HG03565 (cell line): Measurements from ENCODE around the gene POLRMT.
"Not testable (repeated sequence)": the region's sequence is repeated elsewhere in the genome, so short reads cannot be mapped to it uniquely, and the experiment has no call there.

Source experiments
- ATAC-seq: cut with Tn5 transposase; IDR thresholded peaks from one replicate; pipeline ENCODE4 v1.9.1; 2021; ENCODE audit warnings: mild to moderate bottlenecking, moderate library complexity; ENCODE audit not compliant: unreplicated experiment

The POLRMT gene

DNA sequence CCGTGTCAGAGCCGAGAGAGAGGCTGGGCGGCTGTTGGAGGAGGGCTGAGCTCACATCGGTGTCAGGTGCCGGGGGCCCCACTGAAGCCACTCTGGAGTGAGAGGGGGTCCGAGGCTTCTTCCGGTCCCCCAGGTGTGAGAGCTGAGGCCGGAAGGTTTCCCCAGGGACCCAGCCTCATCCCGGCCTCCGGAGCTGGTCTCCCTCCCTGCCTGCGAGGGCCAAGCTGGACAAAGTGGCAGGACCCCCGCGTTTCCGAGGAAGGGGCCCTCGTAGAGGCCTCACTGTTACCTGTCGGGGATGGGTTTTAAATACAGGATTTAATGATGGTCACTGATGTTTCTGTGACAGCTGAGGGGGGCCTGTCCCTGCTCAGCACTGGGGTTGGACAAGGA, 37.1 kb downstream of the POLRMT start:
- ATAC-seq: no peak

DNA sequence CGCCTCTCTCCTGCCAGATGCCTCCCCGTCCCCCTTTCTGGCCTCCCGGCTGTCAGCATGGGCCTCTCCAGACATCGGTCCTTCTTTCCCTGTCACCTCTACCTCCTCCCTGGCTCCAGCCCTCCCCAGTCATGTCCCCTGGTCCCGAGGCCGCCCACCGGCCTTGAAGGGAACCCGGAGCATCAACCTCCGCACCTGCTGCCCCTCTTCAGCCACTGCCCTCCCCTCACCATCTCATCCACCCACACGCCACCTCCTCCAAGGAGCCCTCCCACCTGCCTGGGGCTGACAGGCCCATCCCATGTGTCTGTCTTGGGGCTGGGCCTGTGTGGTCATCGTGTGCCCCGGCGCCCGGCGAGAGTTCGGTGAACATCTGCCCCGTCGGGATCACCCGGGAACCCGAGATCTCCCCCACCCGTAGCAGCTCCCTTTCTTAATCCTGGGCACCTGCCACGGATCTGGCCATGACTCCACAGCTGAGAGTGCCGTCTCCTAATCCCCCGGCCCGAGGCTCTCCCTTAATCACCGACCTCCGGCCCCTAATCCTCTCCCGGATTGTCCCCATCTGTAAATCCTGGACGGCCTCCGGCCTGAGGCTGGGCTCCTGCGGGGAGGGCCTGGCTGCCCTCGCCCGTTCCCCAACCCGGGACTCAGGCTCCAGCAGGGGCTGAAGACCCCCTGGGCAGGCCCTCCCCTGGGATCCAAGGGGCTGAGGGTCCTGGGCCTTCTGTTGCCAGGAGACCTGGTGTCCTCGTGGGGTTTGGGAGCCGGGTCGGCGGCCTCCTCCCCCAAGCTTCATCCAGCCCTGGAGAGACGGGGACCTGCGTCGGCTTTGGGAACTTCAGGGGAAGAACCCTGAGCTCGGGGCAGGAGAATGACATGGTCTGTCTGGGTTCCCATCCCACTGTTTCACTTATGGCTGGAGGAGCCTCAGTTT, 37.7 kb downstream of the POLRMT start:
- no peak for ATAC-seq

DNA sequence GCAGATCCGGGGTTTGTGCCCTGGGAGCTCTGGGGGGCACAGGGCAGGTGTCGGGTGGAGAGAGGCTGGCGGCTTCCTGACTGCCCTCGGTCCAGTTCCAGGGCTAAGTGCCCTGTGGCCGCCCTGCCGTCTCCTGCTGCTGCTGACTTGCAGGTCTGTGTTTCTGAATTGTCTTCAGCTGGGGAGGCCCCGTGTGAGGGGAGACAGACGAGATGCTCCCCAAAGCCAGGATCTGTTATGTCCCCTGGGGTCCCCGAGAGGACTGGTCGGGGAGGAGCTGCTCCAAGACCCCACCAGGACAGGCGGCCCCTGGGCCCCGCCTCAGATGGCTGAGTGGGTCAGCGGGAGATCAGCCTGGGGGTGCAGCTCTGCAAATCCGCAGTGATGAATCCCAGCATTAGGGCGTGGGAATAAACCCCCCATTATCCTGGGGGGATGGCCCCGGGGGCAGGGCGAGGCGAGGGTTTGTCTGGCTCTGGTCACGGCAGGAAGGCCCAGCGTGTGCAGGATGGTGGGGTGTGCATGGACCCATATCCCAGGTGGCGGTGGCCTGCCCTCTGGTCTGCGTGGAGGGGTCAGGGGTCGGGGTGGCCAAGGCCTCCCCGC, 39.0 kb downstream of the POLRMT start:
- no peak for ATAC-seq

DNA sequence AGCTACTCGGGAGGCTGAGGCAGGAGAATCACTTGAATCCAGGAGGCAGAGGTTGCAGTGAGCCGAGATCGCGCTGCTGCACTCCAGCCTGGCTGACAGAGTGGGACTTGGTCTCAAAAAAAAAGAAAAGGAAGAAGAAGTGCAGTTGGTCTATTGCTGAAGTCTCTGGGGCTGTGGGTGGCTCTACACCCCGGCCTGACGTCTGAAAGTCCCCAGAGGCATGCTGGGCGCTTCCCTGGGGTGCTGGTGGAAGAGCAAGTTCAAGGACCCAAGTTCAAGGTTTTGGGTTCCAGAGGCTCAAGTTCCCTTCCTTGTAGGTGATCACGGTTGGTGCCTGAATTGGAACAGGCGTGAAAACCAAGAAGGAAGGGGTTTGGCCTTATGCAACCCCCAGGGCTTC, 39.8 kb downstream of the POLRMT start:
- ATAC-seq: no peak

DNA sequence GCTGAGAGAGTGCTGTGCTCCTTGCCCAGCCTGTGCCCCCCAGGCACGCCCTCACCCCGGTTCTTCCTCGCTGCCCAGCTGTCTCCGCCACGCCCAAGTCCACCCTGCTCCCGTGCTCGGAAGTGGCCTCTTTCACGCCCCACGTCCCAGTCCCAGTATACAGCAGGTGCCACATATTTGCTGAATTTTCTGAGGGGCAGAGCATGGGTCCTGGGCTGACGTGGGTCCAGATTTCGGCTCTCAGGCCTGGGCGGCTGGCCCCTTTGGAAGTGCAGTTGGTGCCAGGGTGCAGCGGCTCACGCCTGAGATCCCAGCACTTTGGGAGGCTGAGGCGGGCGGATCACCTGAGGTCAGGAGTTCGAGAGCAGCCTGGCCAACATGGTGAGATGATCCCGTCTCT, 40.3 kb downstream of the POLRMT start:
- no peak for ATAC-seq

DNA sequence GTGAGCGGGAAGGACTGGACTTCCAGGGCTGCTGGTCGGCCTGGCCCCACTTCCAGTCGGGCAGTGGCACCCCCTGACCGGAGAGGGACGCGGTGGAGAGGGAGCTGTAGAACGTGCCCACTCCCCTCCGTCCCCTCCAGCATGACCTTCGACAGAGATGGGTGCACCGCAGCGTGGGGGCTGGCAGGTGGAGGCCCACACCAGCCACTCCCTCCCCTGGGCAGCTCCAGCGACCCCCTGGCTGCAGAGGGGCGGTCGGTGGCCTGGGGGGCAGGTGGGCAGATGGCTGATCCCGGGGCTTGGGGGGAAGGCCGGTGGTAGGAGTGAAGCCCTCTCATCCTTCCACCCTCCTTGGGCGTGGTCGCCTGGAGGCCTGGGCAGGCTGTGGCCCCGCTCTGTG, 41.2 kb downstream of the POLRMT start:
- no peak for ATAC-seq

DNA sequence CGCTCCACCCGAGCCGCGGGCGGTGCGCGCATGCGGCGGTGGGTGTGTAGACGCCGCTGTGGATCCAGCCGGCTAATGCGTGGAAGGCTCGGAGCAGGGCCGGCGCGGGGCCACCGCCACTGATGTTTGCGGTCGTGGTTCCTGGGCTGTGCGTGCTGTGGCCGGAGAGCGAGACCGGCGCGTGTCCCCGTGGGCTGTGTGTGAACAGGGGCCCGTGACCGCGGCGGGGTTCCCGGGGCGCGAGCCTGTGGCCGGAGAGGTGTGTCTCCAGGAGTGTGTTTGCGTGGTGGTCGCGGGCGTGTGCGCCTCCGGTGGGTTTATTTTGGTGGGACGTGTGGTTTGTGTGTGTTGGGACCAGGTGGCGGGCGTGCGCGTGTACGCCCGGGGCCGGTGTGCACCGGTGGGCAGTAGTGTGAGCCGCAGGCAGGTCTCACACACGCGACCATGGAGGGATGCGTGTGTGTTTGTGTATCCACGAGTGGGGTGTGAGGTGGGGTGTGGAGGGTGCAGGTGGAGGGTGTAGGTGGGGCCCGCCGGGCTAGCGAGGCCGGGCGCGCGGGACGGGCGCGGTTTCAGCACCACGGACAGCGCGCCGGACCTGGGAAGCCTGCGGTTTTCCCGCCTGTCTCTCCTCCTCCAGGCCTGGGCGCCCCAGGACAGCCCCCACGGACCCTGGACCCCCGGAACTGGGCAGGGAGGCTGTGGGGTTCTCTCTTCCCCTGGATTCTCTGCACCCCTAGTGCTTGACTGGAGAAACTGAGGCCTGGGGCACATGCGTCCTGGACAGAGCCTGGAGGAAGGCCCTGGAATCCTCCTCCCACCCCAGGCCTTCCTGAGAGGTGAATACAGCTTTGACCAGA, 42.0 kb downstream of the POLRMT start:
- no peak for ATAC-seq

DNA sequence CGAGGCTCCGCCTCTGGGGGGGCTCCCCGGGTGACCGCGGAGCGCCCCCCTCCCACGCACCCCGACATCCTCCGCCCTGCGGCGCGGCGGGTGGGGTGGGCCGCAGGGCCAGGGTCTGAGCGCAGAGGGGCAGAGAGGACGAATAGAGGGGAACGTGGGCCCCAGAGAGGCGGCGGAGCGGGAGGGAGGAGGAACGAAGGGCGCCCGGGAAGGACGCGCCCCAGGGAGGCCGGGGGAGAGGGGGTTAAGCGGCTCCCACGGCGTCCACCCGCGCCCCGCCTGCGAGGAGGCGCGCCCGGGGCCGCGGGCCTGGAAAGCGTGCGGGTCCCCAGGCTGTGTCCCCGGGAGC, 42.6 kb downstream of the POLRMT start:
- ATAC-seq: no peak

DNA sequence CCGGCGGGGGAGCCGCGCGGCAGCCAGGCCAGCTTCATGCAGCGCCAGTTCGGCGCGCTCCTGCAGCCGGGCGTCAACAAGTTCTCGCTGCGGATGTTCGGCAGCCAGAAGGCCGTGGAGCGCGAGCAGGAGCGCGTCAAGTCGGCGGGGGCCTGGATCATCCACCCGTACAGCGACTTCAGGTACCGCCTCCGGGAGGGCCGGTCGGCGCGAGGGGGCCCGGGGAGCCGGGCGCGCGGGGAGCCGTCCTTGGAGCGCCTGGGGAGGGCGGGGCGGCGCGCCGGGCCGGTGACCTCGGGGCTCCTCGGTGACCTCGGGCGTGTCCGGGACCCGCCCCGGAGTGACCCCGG, 43.0 kb downstream of the POLRMT start:
- ATAC-seq: no peak

DNA sequence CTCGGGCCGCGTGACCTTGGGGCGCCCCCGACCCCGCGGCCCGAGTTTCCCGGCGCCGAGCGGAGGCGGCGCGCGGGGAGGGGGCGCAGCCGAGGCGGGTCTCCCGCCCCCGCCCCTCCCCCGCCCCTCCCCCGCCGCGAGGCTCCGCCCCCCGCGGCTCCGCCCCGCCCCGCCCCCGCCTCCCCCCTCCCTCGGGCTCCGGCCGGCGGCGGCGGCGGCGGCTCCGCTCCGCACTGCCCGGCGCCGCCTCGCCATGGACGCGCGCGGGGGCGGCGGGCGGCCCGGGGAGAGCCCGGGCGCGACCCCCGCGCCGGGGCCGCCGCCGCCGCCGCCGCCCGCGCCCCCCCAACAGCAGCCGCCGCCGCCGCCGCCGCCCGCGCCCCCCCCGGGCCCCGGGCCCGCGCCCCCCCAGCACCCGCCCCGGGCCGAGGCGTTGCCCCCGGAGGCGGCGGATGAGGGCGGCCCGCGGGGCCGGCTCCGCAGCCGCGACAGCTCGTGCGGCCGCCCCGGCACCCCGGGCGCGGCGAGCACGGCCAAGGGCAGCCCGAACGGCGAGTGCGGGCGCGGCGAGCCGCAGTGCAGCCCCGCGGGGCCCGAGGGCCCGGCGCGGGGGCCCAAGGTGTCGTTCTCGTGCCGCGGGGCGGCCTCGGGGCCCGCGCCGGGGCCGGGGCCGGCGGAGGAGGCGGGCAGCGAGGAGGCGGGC, 43.5 kb downstream of the POLRMT start, which contains the start of gene HCN2:
Gene HCN2 (plus strand): TSS at position 189 of the 703 bp plus-strand sequence. CDS start 65 bp downstream, at position 254.
- ATAC-seq: no peak

DNA sequence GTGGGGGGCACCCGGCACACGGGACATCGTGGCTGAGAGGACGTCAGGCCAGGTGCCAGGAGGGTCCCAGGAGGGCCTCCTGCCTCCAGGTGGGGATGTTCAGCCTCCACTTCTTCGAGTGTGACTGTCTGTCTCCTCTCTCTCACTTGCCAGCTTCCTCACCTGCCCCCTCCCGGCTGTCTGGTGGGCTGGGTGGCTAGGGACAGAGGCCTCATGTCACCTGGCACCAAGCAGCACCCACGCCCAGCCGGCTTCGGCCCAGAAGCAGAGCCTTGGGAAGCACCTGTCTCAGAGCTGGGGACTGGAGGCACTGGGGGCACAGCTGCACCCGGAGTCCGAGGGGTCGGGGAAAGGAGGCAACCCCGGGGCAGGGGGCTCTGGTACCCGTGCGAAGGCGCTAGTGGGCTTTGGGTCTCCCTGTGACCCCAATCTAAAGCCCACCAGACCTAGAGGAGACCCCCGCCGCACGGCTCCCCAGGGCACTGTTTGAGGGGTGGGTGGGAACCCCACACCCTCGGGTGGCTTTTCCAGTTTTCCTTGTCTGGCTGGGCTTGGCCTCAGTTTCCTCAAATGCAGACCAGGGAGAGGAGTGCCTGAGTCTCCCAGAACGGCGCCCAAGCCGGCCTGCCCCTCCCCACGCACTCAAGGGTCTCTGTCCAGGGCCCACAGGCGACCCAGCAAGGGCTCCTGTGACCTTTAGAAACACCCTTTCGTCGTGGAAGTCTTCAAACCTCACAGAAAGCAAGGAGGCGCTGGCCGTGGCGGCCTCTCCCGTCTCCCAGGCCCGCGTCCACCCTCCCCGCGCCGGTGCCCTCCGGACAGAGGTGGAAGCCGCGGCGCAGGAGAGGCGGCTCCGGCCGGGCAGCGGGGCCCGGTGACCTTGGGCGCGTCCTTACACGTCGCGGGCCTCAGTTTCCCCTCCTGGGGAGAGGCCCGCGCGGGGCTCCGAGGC, 44.3 kb downstream of the POLRMT start:
- no peak for ATAC-seq

DNA sequence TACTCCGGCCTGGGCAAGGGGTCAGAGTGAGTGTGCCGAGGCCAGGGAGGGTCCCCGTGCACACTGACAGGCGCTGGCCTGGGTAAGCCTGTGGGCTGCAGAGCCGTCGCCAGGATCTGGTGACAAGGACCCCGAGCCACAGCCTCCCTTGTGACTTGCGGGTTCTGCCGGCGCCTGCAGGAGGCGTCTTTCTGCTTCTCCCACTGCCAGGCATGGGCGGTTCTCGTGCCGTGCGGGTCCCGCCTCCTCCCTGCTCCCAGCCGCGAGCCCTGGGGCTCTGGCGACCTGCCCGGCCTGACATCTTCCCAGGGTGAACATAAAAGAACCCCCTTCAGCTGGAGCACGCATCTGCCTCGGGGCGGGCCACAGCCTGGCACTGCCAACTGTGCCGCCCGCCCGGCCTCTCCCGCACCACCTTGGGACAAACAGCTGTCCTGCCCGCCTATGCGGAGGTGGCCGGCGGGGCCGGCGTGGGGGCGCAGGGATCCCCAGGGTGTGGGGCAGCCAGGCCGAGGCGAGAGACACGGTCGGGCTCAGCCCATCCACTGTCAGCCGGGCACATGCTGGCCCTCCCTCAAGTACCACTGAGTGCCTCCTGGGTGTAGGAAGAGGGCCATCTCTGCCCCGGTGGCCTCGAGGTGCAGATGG, 45.1 kb downstream of the POLRMT start:
- no peak for ATAC-seq

DNA sequence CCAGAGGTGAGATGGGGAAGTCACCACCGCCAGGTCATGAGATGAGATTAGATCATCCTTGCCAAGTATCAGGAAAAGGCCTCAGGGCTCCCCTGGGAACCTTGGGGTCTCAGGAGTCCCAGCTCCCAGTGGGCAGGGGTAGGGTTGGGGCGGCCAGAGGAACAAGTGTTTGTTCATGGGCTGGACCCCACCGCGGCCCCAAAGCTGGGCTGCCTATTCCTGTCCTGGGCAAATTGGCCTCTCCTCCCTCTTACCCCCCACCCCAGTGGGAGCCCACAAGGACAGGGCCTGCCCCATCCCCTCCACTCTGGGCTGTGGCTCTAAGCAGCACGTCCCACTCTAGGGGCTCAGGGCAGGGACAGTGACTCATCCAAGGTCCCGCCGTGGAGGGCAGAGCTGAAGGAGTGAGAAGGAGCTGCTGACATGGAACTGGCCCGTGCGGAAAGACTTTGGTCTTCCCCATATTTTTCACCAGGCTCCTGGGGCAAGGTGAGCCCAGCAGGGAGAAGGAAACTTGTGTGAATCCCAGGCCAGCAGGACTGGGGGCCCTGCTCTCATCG, 47.7 kb downstream of the POLRMT start:
- no peak for ATAC-seq

DNA sequence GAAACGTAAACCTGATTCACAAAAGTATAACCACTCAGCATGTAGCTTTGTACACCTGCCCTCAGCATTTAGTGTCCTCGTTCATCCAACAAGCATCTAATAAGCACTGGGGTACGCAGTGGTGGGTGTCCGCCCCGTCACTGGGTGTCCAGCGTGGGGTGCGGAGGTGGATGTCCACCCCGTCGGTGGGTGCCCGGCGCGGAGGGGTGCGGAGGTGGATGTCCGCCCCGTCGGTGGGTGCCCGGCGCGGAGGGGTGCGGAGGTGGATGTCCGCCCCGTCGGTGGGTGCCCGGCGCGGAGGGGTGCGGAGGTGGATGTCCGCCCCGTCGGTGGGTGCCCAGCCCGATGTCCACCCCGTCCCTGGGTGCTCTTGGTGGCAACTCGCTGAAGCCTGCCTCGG, 48.2 kb downstream of the POLRMT start:
- not testable (repeated sequence) for ATAC-seq

DNA sequence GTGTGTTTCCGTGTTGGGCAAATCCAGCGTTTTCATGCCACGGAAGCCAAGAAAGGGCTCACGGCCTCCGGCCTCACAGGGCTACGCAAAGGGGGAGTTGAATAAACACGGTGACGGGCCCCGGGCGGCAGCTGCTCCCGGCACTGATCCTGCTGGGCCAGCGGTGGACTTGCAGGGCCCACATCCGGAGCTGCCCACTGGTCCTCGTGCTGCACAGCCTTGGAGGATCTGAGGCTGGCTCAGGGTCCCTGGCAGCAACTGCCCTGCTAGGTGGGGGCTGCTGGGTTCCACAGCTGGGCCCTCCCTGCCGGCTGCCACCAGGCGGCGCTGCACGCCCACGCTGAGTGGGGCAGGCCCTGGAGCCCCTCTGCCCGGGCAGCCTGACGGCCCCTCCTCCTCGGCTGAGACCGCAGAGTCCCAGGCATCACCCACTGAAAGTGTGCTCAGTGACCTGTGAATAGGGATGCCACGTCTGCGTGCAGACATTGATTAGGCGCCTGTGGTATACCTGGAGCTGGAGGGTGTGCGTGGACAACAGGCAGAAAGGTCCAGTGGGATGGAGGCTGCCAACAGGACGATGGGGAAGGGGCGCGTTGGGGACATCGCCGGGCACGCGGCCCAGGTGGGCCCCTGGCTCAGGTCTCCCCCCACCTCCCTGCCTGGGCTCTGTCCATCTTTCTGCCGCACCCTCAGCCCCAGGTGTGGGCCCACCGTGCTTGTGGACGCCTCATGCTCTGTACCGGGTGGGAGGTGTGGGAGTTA, 48.9 kb downstream of the POLRMT start:
- ATAC-seq: no peak

DNA sequence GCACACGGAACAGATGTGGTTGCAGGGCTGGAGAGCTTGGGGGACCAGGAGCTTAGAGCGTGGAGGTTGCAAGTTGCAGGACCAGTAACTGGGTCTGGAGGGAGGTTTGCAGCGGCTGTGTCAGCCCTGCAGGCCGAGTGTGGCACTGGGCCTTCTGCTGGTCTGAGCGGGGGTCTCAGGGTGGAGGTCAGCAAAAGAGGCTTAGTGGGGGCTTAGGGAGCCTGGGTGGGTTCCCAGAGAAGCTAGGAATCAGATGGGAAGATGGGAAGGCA, 49.4 kb downstream of the POLRMT start:
- ATAC-seq: no peak

DNA sequence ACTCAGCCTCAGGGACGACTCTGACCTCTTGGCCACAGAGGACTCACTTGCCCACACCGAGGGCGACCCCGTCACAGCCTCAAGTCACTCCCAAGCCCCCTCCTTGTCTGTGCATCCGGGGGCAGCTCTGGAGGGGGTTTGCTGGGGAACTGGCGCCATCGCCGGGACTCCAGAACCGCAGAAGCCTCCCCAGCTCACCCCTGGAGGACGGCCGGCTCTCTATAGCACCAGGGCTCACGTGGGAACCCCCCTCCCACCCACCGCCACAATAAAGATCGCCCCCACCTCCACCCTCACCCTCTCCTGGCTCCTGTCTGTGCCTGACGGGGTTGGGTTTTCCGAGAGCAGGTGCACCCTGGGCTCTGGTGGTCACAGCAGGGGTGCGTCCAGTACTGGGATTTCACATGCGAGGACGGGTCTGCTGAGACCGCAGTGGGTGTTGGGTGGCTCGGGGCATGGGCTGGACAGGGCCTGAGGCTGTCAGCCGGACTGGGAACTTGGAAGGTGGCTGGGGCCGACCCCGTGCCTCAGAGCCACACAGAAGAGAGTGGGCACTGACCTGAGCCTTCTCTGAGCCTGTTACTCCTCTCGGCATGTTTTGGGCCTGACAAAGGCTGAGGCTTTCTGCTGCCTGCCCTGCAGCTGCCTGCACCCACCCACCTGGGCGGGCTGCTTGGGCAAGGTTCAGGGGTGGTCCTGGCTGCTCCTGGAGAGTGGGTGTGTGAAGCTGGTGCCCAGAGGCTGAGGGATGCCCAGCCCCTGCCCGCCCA, 50.0 kb downstream of the POLRMT start:
- no peak for ATAC-seq
